Measurements from ENCODE around the gene FOXP2.
A peak's percentile ranks its signal among the peaks of the same experiment; 100 is the strongest.

The FOXP2 gene

GRCh38 chr7:114388021-114388420, 26.6 kb upstream of the FOXP2 start:
- TF ChIP-seq ZFX (IDR thresholded peaks at IDR 0.05; ENCODE audit: borderline replicate concordance) (no peak), CTCF (IDR thresholded peaks at IDR 0.05) (no peak)
- no peak overlapping the region for H3K27ac ChIP-seq

- TF ChIP-seq CTCF (IDR thresholded peaks at IDR 0.05) (no peak), ZFX (IDR thresholded peaks at IDR 0.05; ENCODE audit: borderline replicate concordance) (no peak)
- H3K27ac ChIP-seq = no peak overlapping the region
Observed at GRCh38 chr7:114392686-114393085, 21.9 kb upstream of the FOXP2 start.

GRCh38 chr7:114402876-114403635, 11.6 kb upstream of the FOXP2 start:
- H3K27ac ChIP-seq = no peak overlapping the region
- no peak for TF ChIP-seq CTCF (IDR thresholded peaks at IDR 0.05)
- TF ChIP-seq ZFX (IDR thresholded peaks at IDR 0.05; ENCODE audit: borderline replicate concordance) = no peak

- H3K27ac ChIP-seq = no peak overlapping the region
- TF ChIP-seq ZFX (IDR thresholded peaks at IDR 0.05; ENCODE audit: borderline replicate concordance) (no peak), CTCF (IDR thresholded peaks at IDR 0.05) (peak; percentile 86)
Observed at GRCh38 chr7:114405427-114405826, 9.2 kb upstream of the FOXP2 start.

GRCh38 chr7:114409750-114410149, 4.9 kb upstream of the FOXP2 start:
- TF ChIP-seq CTCF (IDR thresholded peaks at IDR 0.05) (no peak), ZFX (IDR thresholded peaks at IDR 0.05; ENCODE audit: borderline replicate concordance) (no peak)

GRCh38 chr7:114412548-114412947, 2.1 kb upstream of the FOXP2 start:
- TF ChIP-seq CTCF (IDR thresholded peaks at IDR 0.05) (no peak), ZFX (IDR thresholded peaks at IDR 0.05; ENCODE audit: borderline replicate concordance) (no peak)
- H3K27ac ChIP-seq = no peak overlapping the region

More at GRCh38 chr7:114409750-114410149, 4.9 kb upstream of the FOXP2 start:
- no peak overlapping the region for H3K27ac ChIP-seq

GRCh38 chr7:114413761-114414155, 857 bp upstream of the FOXP2 start:
- no peak overlapping the region for H3K27ac ChIP-seq
- TF ChIP-seq ZFX (IDR thresholded peaks at IDR 0.05; ENCODE audit: borderline replicate concordance) (no peak), CTCF (IDR thresholded peaks at IDR 0.05) (no peak)

Data from 22Rv1 (cell line).